Activated naive CD4-positive, alpha-beta T cell treated with anti-CD3 and anti-CD28 coated beads, Interleukin-2, amount 50 U/mL, for 16 hours (primary cell): ENCODE results near the gene DNAL1.

ENCODE experiments used
- DNase-seq: peaks from one replicate; pipeline ENCODE4 v3.0.0-alpha.2; 2020

Gene DNAL1

DNA sequence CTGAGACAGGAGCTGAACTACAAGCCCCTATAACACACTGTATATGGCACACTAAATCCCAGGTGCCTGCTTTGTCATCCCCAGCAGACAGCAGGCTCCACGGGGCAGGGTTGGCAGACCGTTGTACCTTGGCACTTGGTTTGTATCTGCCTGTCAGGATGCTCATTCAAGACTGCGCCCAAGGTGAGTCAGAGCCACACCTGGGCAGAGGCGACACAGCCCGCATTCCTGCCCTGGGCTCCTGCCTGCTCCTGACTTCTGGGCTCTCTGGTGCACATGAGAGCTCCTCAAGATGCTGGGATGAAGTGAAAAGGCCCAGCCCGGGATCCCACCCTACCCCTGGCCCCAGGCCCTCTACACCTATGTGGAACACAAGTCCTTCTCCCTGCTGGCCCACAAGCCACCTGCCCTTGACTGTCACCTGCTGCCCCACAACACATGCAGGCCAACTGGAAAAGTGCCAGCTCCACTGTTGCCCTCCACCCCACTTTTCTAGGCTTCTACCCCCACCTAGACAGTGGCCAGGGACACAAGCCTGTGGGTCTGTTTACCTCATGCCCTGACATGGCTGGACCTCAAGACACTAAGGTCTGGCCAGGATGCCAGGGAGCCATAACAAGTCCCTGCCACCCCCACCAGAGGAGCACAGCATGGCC, 100.2 kb downstream of the DNAL1 start:
- DNase-seq = no peak

DNA sequence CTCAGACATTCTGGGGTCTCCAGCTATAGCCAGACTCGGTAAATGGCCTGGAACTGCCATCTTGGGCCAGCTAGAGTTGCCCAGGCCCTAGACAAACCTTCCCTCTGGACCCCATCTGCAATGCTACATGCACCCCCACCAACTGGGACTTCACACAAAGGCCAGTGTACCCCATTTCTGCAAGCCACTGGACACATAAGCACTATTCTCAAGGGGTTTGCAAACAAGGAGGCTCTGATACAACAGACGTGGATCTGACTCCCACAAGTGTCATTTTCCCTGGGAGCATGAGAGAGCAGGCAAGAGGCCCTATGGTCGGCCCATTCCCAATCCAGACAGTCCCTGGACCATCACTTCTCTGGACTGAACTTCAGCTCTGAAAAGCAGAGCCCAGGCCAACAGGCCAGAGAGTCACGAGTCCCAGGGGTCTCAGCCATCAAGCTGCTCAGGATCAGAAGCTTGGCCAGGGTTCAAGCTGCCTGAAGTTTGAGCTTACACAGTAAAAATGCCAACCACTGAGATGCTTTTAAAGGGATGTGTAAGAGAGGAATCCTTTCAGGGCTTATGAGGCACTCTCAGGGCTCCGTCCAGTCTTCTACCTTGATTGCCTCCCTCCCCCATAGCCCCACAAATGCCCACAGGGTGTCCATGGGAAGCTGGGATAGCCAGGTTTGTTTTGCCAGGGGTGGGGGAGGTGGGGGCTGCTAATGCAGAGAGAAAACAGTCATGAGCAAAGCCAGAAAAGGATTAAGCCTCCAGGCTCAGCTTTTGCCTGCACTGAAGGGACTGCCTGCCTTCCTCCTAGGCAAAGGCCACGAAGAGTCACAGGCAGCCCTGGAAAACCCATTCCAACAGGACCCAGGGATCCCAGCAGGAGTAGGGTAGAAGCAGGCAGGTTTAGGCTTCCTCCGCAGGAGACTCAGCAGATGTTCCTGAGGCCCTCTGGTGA, 101.1 kb downstream of the DNAL1 start:
- DNase-seq = no peak

- DNase-seq = no peak
These were observed 102.0 kb downstream of the DNAL1 start for GRCh38 chr14:73746520-73747378.

DNA sequence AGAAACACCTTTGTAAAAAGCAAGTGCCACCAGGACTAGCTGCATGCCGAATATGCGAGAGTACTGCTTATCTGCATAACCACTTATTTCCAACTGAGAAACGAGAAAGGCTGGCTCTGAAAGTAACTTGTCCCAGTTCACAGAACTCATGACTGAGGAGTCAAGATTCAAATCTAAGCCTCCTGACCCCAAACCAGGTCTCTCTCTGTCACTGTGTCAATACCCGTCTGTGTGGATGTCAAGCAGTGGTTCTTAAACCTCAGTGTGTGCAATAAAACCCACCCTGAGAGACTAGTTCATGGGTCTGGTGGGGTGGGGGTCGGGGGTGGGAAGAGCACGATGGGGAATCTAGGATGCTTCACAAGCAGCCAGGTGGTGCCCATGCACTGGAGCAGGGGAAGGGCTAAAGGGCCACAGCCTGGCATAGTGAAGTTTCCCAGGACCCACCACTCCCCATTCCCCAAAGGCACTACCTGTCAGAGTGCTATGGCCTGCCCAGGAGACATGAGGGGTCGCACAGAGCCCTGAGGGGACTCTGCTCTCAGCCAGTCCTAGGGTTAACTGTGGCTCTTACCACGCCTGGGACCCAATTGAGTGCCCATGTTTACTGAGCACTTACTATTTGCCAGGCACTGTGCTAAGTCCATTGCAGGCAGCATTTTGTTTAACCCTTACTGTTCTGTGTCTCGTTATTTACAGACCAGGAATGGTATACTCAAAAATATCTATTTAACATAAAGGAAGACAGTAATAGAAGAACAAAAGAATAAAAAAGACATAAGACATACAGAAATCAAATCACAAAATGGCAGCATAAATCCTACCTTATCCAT, 102.8 kb downstream of the DNAL1 start:
- DNase-seq = no peak

DNA sequence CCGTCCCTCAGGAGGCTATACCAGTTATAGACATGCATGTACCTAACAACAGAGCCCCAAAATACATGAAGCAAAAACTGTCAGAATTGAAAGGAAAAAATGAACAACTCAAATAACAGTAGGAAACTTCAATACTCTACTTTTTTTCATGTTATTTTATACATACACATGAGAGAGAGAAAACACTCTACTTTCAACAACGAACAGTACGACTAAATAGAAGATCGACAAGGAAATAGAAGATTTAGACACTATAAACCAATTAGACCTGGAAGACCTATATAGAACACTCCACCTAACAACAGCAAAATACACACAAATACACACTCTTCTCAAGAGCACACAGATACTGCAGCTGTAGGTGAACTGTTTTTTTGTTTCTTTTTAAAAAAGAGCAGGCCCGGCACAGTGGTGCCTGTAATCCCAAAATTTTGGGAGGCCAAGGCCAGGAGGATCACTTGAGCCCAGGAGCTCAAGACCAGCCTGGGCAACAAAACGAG, 104.1 kb downstream of the DNAL1 start:
- no peak for DNase-seq

DNA sequence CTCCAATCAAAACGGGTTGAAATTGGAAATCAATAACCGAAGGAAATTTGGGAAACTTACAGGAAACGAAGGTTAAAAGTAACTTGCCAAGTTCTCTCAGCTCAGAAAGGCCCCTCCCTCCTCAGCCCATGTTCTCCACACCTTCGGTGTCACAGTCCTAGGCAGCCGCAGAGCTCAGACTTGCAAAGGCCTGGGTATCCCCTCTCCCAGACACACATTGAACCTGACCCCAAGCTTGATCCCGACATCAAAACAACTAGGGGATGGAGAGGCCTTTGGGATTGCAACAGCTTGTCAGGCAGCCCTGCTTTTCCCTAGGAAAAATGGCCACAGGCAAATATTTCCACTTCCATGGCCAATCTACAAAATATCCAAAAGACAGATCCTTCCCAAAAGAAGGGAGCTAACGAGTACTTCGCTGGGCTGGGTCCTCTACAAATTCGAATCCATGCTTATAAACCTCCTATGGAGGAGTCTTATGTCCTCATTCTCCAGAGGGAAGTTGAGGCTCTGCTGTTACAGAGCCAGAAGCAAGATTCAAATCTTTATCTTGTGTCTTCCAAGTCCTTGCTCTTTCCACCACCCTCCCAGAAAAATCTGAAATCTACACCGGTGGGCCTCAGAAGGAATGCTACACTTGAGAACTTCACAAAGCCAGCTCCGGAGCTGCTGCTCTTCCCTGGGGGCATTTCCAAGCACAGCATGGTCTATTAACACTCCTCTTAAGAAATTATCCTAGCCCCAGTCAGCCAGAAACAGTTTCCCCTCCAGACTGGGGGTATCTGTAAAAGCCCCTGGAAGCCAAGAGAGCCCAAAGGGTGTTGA, 105.1 kb downstream of the DNAL1 start:
- no peak for DNase-seq

DNA sequence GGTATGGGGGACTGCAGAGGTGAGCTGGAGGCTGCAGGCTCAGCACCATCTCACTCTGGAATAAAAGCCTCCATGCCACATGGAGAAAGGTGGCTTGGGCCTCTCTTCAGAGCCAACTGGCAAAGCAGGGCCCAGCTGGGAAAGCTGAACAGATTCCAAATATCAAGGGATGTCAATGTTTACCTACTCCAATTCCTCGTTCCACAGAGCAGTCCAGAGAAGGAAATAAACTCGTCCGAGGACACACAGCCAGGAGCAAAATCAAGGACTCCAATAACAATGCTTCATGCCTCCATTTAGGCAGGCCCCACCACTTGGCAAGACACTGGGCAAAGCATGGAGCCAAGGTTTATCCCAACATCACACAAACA, 105.7 kb downstream of the DNAL1 start:
- DNase-seq = no peak

DNA sequence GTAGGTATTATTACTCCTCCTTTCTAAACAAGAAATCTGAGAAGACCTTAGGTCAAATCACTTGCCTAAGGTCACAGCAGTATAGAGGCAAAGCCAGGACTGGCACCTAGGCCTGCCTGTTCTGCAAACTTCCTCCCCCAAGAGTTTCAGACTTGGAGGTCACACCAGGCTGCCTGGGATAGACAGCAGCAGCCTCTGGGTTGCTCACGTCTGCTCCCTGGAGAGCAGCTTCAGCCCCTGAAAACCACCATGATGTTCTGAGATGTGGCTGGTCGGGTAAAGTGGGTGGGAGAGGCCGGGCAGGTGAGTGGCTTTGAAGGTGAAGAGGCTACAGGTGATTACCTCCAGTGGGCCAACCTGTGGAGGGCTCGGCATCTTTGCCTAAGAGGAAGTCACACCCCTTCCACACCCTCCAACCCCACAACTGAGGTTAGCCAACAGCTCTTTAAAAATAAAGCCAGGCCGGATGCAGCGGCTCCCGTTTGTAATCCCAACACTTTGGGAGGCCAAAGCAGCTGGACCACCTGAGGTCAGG, 106.4 kb downstream of the DNAL1 start:
- DNase-seq = no peak

GRCh38 chr14:73752297-73752992, 107.7 kb downstream of the DNAL1 start:
- peak; percentile 42 for DNase-seq
